Nephron (organoid): ENCODE data around the gene FMNL3.
"Not testable (repeated sequence)": the region's sequence is repeated elsewhere in the genome, so short reads cannot be mapped to it uniquely, and the experiment has no call there.

Source experiments
- H3K27ac Mint-ChIP-seq, 3 experiments: 2 replicates each; pipeline ENCODE4 v1.8.0; 2020; ENCODE audit warnings: mixed read lengths in 3 of 3, mild to moderate bottlenecking in 2 of 3, moderate library complexity in 1 of 3
- H3K27me3 Mint-ChIP-seq: 2 replicates; pipeline ENCODE4 v1.8.0; 2021; ENCODE audit warnings: low read depth, mild to moderate bottlenecking, moderate library complexity, mixed read lengths
- H3K36me3 Mint-ChIP-seq: 2 replicates; pipeline ENCODE4 v1.8.0; 2020; ENCODE audit warnings: low read depth, mixed read lengths
- H3K4me1 Mint-ChIP-seq: 2 replicates; pipeline ENCODE4 v1.8.0; 2020; ENCODE audit warnings: mixed read lengths
- H3K4me3 Mint-ChIP-seq, 3 experiments: 2 replicates each; pipeline ENCODE4 v1.8.0; 2020; ENCODE audit warnings: mild to moderate bottlenecking in 3 of 3, mixed read lengths in 3 of 3, moderate library complexity in 2 of 3
- H3K9me3 Mint-ChIP-seq: 2 replicates; pipeline ENCODE4 v1.8.0; 2020; ENCODE audit warnings: mixed read lengths
- CTCF ChIP-seq, 3 experiments: fragments of 200-600 bp; sonication (generic); IDR thresholded peaks; one replicate each; pipeline ENCODE4 v1.5.0; 2021; ENCODE audit warnings: antibody characterized with exemption in 3 of 3; ENCODE audit not compliant: unreplicated experiment in 3 of 3

The FMNL3 gene

DNA sequence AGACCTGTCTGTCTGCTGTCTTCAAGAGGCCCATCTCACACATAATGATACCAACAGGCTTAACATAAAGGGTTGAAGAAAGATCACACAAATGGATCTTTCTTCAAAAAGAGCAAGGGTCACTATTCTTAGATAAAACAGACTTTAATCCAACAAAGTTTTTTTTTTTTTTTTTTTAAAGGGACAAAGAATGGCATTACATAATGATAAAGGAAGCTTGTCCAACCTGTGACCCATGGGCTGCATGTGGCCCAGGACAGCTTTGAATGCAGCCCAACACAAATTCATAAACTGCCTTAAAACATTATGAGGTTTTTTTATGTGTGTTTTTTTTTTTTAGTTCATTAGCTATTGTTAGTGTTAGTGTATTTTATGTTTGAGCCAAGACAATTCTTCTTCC lies 95.0 kb downstream of the FMNL3 start:
- H3K36me3 Mint-ChIP-seq: peaks cover 17% of the 10 kb centered on the region
- H3K9me3 Mint-ChIP-seq: peaks cover 17% of the 10 kb centered on the region
- H3K4me3 Mint-ChIP-seq: no peak overlapping the region
- no peaks in the 10 kb centered on the region for H3K4me1 Mint-ChIP-seq
- H3K27me3 Mint-ChIP-seq: peaks cover 4% of the 10 kb centered on the region
- H3K27ac Mint-ChIP-seq: no peak overlapping the region
- TF ChIP-seq CTCF (IDR thresholded peaks at IDR 0.05; ENCODE audit: unreplicated experiment in 3 of 3): no peak

- H3K4me1 Mint-ChIP-seq, H3K27ac Mint-ChIP-seq: not testable (repeated sequence)
- peaks cover 23% of the 10 kb centered on the region for H3K36me3 Mint-ChIP-seq
These were observed 96.4 kb downstream of the FMNL3 start for GRCh38 chr12:49610785-49611184.

DNA sequence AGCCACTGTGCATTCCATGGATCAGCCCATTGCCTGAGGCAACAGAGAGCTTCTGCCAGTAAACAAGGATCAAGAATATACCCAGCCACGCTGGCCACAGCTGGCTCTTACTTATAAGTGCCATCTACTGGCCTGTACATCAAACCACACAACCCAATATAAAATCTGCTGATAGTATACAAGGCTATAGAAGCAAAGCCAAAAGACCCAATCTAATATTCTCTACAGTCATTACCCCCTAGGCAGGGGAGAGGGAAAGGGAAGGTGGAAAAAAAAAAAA lies 97.4 kb downstream of the FMNL3 start:
- Mint-ChIP-seq H3K4me1 (peaks cover 6% of the 10 kb centered on the region), H3K27me3 (no peaks in the 10 kb centered on the region)

More at GRCh38 chr12:49610785-49611184, 96.4 kb downstream of the FMNL3 start:
- H3K27me3 Mint-ChIP-seq, H3K4me3 Mint-ChIP-seq: not testable (repeated sequence)
- peaks cover 17% of the 10 kb centered on the region for H3K9me3 Mint-ChIP-seq

GRCh38 chr12:49609059-49609874 lies 97.9 kb downstream of the FMNL3 start:
- no peaks in the 10 kb centered on the region for H3K27me3 Mint-ChIP-seq
- H3K4me1 Mint-ChIP-seq: peaks cover 6% of the 10 kb centered on the region
- H3K4me3 Mint-ChIP-seq: no peak overlapping the region
- no peak for TF ChIP-seq CTCF (IDR thresholded peaks at IDR 0.05; ENCODE audit: unreplicated experiment in 3 of 3)
- peaks cover 13% of the 10 kb centered on the region for H3K9me3 Mint-ChIP-seq
- peaks cover 23% of the 10 kb centered on the region for H3K36me3 Mint-ChIP-seq
- no peak overlapping the region for H3K27ac Mint-ChIP-seq

More for the DNA sequence above, 97.4 kb downstream of the FMNL3 start:
- TF ChIP-seq CTCF (IDR thresholded peaks at IDR 0.05; ENCODE audit: unreplicated experiment in 3 of 3): no peak
- no peak overlapping the region for H3K27ac Mint-ChIP-seq
- H3K4me3 Mint-ChIP-seq: no peak overlapping the region
- peaks cover 23% of the 10 kb centered on the region for H3K36me3 Mint-ChIP-seq
- H3K9me3 Mint-ChIP-seq: peaks cover 17% of the 10 kb centered on the region

GRCh38 chr12:49605539-49605938 lies 101.7 kb downstream of the FMNL3 start, which contains the start of gene FAM186B:
TSS of gene FAM186B (minus strand) at chr12:49605639. CDS start at chr12:49605477, 162 bp downstream.
- H3K9me3 Mint-ChIP-seq, H3K27me3 Mint-ChIP-seq, H3K4me3 Mint-ChIP-seq, H3K27ac Mint-ChIP-seq, H3K4me1 Mint-ChIP-seq: not testable (repeated sequence)
- peaks cover 19% of the 10 kb centered on the region for H3K36me3 Mint-ChIP-seq

DNA sequence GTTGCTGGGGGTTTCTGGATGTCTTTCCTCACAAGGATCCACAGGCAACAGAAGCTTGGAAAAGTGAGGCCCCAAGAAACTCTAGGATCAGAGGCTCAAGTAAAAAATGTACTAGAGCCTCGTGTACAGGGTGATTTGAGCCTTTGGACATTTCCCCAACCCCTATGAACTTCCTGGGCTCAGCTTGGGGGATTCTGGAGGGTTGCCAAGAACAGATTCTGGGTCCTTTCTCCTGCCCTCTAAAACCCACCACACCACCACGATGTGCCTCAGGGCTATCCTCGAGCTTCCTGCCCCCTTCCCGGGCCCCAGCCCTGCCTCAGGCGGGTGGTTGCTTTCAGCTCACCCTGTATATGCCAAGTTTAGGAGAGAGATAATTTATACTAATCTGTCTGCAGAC lies 102.3 kb downstream of the FMNL3 start:
- Mint-ChIP-seq H3K4me1 (peaks cover 6% of the 10 kb centered on the region), H3K9me3 (peaks cover 2% of the 10 kb centered on the region), H3K4me3 (no peak overlapping the region), H3K27me3 (no peaks in the 10 kb centered on the region), H3K36me3 (peaks cover 21% of the 10 kb centered on the region), H3K27ac (no peak overlapping the region)
- no peak for TF ChIP-seq CTCF (IDR thresholded peaks at IDR 0.05; ENCODE audit: unreplicated experiment in 3 of 3)

DNA sequence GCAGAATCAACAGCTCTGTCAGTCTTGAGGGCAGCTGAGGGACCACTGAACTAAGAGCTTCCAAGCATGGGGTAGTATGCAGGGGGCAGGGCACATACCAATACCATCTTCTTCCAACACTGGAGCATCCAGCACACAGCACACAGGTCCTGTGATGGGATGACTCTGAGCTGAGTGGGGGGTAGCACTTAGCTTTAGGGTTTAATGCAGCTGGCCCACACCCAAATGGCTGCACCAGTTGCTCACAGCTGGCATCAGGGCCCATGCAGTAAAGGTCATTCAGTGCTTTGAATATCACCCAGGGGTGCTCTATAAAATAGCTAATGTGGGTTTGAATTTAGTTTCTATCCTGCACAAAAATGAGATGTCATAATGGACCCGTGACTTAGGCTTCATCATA lies 103.5 kb downstream of the FMNL3 start:
- H3K4me1 Mint-ChIP-seq: peaks cover 6% of the 10 kb centered on the region
- no peak for TF ChIP-seq CTCF (IDR thresholded peaks at IDR 0.05; ENCODE audit: unreplicated experiment in 3 of 3)
- no peaks in the 10 kb centered on the region for H3K9me3 Mint-ChIP-seq
- H3K27ac Mint-ChIP-seq: no peak overlapping the region
- H3K27me3 Mint-ChIP-seq: no peaks in the 10 kb centered on the region
- H3K4me3 Mint-ChIP-seq: no peak overlapping the region
- H3K36me3 Mint-ChIP-seq: peaks cover 23% of the 10 kb centered on the region
